GM12865 (cell line): Measurements from ENCODE around the gene EXOC3L1.
A peak's percentile ranks its signal among the peaks of the same experiment; 100 is the strongest.

Experiments
- DNase-seq: peaks from one replicate; pipeline ENCODE4 v3.0.0; 2010; ENCODE audit warnings: low read depth
- H3K4me3 ChIP-seq: 2 replicates; pipeline ENCODE4 v1.5.1; 2011; ENCODE audit warnings: mild to moderate bottlenecking, low read depth, low read length, control low read depth
- CTCF ChIP-seq: IDR thresholded peaks from 2 replicates; pipeline ENCODE4 v1.5.1; 2011; ENCODE audit warnings: low read length, control low read depth, low read depth, inconsistent platforms; ENCODE audit not compliant: insufficient read depth; ENCODE audit errors: missing control alignments

The EXOC3L1 gene

GRCh38 chr16:67191411-67191994 lies 1.6 kb upstream of the EXOC3L1 start:
- DNase-seq = no peak
- H3K4me3 ChIP-seq = peak overlapping the region; percentile 52
- no peak for TF ChIP-seq CTCF

- no peak overlapping the region for H3K4me3 ChIP-seq
- no peak for DNase-seq
- TF ChIP-seq CTCF = no peak
These were observed 788 bp upstream of the EXOC3L1 start for GRCh38 chr16:67190448-67191399.

GRCh38 chr16:67188798-67189197 lies 1.1 kb downstream of the EXOC3L1 start:
- DNase-seq = no peak
- TF ChIP-seq CTCF = no peak
- H3K4me3 ChIP-seq = no peak overlapping the region

- no peak for TF ChIP-seq CTCF
- H3K4me3 ChIP-seq = no peak overlapping the region
- no peak for DNase-seq
These were observed 1.6 kb downstream of the EXOC3L1 start for GRCh38 chr16:67188323-67188722.

GRCh38 chr16:67187175-67187890 lies 2.6 kb downstream of the EXOC3L1 start:
- no peak for TF ChIP-seq CTCF
- H3K4me3 ChIP-seq = no peak overlapping the region
- no peak for DNase-seq

GRCh38 chr16:67186550-67186950 lies 3.4 kb downstream of the EXOC3L1 start:
- no peak for TF ChIP-seq CTCF
- no peak for DNase-seq
- H3K4me3 ChIP-seq = no peak overlapping the region
